B cell (primary cell): Measurements from ENCODE around the gene YTHDC1. TPM values are rescaled to one million over a fixed set of nuclear protein-coding genes. Genes with fewer than 3 reads are reported as not detected.
A peak's percentile ranks its signal among the peaks of the same experiment; 100 is the strongest.

ENCODE experiments used
- ATAC-seq: fragments of 200-7000 bp; cut with Tn5 transposase; one replicate; pipeline ENCODE4 v1.10.0; 2021; ENCODE audit warnings: low read depth, mild to moderate bottlenecking, moderate number of reproducible peaks, moderate library complexity
- CTCF ChIA-PET: fragments of 350-600 bp; sonication (Branson Sonifier 250); formaldehyde crosslinking; loops from one replicate; lab custom pipeline; 2021; ENCODE audit warnings: antibody characterized with exemption, inconsistent platforms; lab: Charles Lee
- POLR2A ChIA-PET: fragments of 350-600 bp; sonication (Branson Sonifier 250); formaldehyde crosslinking; loops from one replicate; lab custom pipeline; 2021; ENCODE audit warnings: antibody characterized with exemption; lab: Charles Lee
- DNase-seq: peaks from one replicate; pipeline ENCODE4 v3.0.0; 2013
- H2AFZ ChIP-seq: 2 replicates; pipeline ENCODE4 v1.6.1; 2012; ENCODE audit warnings: mild to moderate bottlenecking, low read depth, low read length; ENCODE audit not compliant: insufficient read depth, poor library complexity, severe bottlenecking
- H3K27ac ChIP-seq, 2 donors: 1 replicate in 1 of 2; 2 replicates in 1 of 2; pipeline ENCODE4 v1.5.1; 2012 to 2013; ENCODE audit warnings: low read length in 2 of 2, mild to moderate bottlenecking in 2 of 2, moderate library complexity in 1 of 2
- H3K27me3 ChIP-seq, 4 experiments: fragments of 200-600 bp in 1 of 4; sonication (generic) in 1 of 4; replicated peaks in 1 of 4; 1 replicate in 2 of 4; 2 replicates in 2 of 4; pipeline versions ENCODE4 v1.6.1 to v1.7.0; 2013 to 2016; ENCODE audit warnings: low read length in 3 of 4, mild to moderate bottlenecking in 2 of 4, mixed read lengths in 1 of 4, moderate library complexity in 1 of 4; ENCODE audit not compliant: insufficient read depth in 4 of 4, control insufficient read depth in 3 of 4; ENCODE audit errors: control extremely low read depth in 1 of 4
- H3K36me3 ChIP-seq, 2 experiments: replicated peaks in 1 of 2; 1 replicate in 1 of 2; 2 replicates in 1 of 2; pipeline versions ENCODE4 v1.6.1 to v1.7.1; 2013; ENCODE audit warnings: low read length in 1 of 2; ENCODE audit not compliant: insufficient read depth in 2 of 2, control insufficient read depth in 1 of 2; ENCODE audit errors: control extremely low read depth in 1 of 2, extremely low read depth in 1 of 2
- H3K4me1 ChIP-seq, 2 donors: fragments of 200-600 bp in 1 of 2; sonication (generic) in 1 of 2; 1 replicate in 1 of 2; 2 replicates in 1 of 2; pipeline versions ENCODE4 v1.5.1 to v1.6.1; 2013 to 2017; ENCODE audit warnings: low read length in 2 of 2; ENCODE audit not compliant: control insufficient read depth in 2 of 2, insufficient read depth in 2 of 2
- H3K4me2 ChIP-seq: replicated peaks from 2 replicates; pipeline ENCODE3; 2012; ENCODE audit warnings: mild to moderate bottlenecking, low read depth, low read length; ENCODE audit not compliant: poor library complexity, severe bottlenecking
- H3K4me3 ChIP-seq, 5 experiments: fragments of 200-600 bp in 1 of 5; sonication (generic) in 1 of 5; 1 replicate in 3 of 5; 2 replicates in 2 of 5; pipeline versions ENCODE4 v1.5.1 to v1.7.0; 2011 to 2016; ENCODE audit warnings: low read length in 4 of 5, mild to moderate bottlenecking in 4 of 5, low read depth in 2 of 5, control low read depth in 1 of 5, moderate library complexity in 1 of 5; ENCODE audit not compliant: insufficient read depth in 1 of 5; ENCODE audit errors: control extremely low read depth in 1 of 5, extremely low read depth in 1 of 5
- H3K79me2 ChIP-seq: fragments of 200-600 bp; sonication (generic); one replicate; pipeline ENCODE4 v1.6.0; 2016; ENCODE audit warnings: low read length; ENCODE audit not compliant: control insufficient read depth, insufficient read depth
- H3K9ac ChIP-seq: fragments of 200-600 bp; sonication (generic); 2 replicates; pipeline ENCODE4 v1.6.1; 2017; ENCODE audit warnings: mild to moderate bottlenecking, low read length, moderate library complexity
- H3K9me3 ChIP-seq, 3 donors: one replicate each; pipeline versions ENCODE4 v1.6.1 to v1.7.1; 2013; ENCODE audit warnings: low read length in 2 of 3; ENCODE audit not compliant: control insufficient read depth in 2 of 3, insufficient read depth in 1 of 3; ENCODE audit errors: control extremely low read depth in 1 of 3
- H4K20me1 ChIP-seq: 2 replicates; pipeline ENCODE4 v1.6.0; 2012; ENCODE audit warnings: mild to moderate bottlenecking, low read length; ENCODE audit not compliant: insufficient read depth, control insufficient read depth, poor library complexity, severe bottlenecking
- H3K27ac Mint-ChIP-seq: one replicate; pipeline ENCODE4 v1.8.0; 2021; ENCODE audit warnings: mixed read lengths
- H3K27me3 Mint-ChIP-seq: one replicate; pipeline ENCODE4 v1.8.0; 2021; ENCODE audit warnings: mixed read lengths
- H3K4me1 Mint-ChIP-seq: one replicate; pipeline ENCODE4 v1.8.0; 2021; ENCODE audit warnings: mixed read lengths
- H3K4me3 Mint-ChIP-seq: one replicate; pipeline ENCODE4 v1.8.0; 2021; ENCODE audit warnings: mixed read lengths
- H3K9me3 Mint-ChIP-seq: one replicate; pipeline ENCODE4 v1.8.0; 2022; ENCODE audit warnings: mixed read lengths; ENCODE audit not compliant: insufficient read depth
- CTCF ChIP-seq: fragments of 200-600 bp; IDR thresholded peaks from one replicate; pipeline ENCODE4 v1.8.0; 2022; ENCODE audit warnings: antibody characterized with exemption, mild to moderate bottlenecking
- EZH2 ChIP-seq: IDR thresholded peaks from 2 replicates; pipeline ENCODE4 v1.6.1; 2012; ENCODE audit warnings: borderline replicate concordance, low read depth, mild to moderate bottlenecking, moderate library complexity, low read length; ENCODE audit not compliant: insufficient read depth, poor library complexity, severe bottlenecking
- WGBS: methylation state at CpG from one replicate; pipeline ENCODE4 v1.1.5; 2013; ENCODE audit warnings: missing lambda C conversion rate; ENCODE audit not compliant: insufficient coverage; 5-methylcytosine and 5-hydroxymethylcytosine counted together
- intact Hi-C: fragments of 100-400 bp; cut with micrococcal nuclease; formaldehyde crosslinking; loops from one replicate; pipeline ENCODE4 v1.10.0; 2022
- polyA plus RNA-seq: library from polyadenylated mRNA; depleted of rRNA; stranded (reverse); fragments of >200 nt; gene quantifications from 2 replicates; pipeline ENCODE4 v1.2.3, GENCODE V29; 2012
- total RNA-seq, 2 donors: library from RNA; stranded (reverse); fragments of 120-200 nt in 1 of 2; gene quantifications; 1 replicate in 1 of 2; 2 replicates in 1 of 2; pipeline versions ENCODE4 v1.2.3 to v1.2.4, GENCODE V29; 2013 to 2022

Gene YTHDC1
- total and polyA plus RNA-seq, 2 donors (not counting 1 experiment from before 2014, with no cell fraction given), result 26.9 to 179 TPM

- Histone ChIP-seq H4K20me1 (no peaks in the 10 kb centered on the region), H3K9me3 (no peaks in the 10 kb centered on the region), H3K4me3 (peak overlapping the region in 3 of 5 experiments; percentile 15 to 40 (median 16)), H2AFZ (peak overlapping the region; percentile 88), H3K4me2 (peak overlapping the region; percentile 62), H3K36me3 (no peaks in the 10 kb centered on the region), H3K27me3 (peaks cover 0 to 5% (median 2%) of the 10 kb centered on the region in 4 experiments), H3K9ac (peak overlapping the region; percentile 44), H3K79me2 (no peaks in the 10 kb centered on the region), H3K27ac (no peak overlapping the region), H3K4me1 (peaks cover 0 to 6% of the 10 kb centered on the region in 2 donors)
- DNase-seq (peak; percentile 69), ATAC-seq (peak; percentile 88)
- peak overlapping the region; percentile 22 for H3K27ac Mint-ChIP-seq
- ChIA-PET POLR2A (no interaction called here), CTCF (interaction anchor here (5.8 kb wide), 1 partner anchor 101 kb away, joined by 88 read pairs; no protein-coding TSS in a partner anchor)
- WGBS, result 30% methylated on average over 10 of the region's 16 CpGs
- H3K4me1 Mint-ChIP-seq, result peaks cover 11% of the 10 kb centered on the region
- H3K4me3 Mint-ChIP-seq, result peak overlapping the region; percentile 70
- intact Hi-C loops, result loop anchor here (1.0 kb wide), 1 partner anchor 23 kb away; the partner anchor contains the start of gene YTHDC1
- peaks cover 17% of the 10 kb centered on the region for H3K27me3 Mint-ChIP-seq
- TF ChIP-seq CTCF (no peak), EZH2 (no peak)
- no peaks in the 10 kb centered on the region for H3K9me3 Mint-ChIP-seq
These were observed 23.6 kb upstream of the YTHDC1 start for GRCh38 chr4:68373513-68373912.

GRCh38 chr4:68372588-68372987 is 22.7 kb upstream of the YTHDC1 start:
- CTCF ChIA-PET, result no interaction called here
- intact Hi-C loops, result no loop called here

More at GRCh38 chr4:68372588-68372987, 22.7 kb upstream of the YTHDC1 start:
- Mint-ChIP-seq H3K4me1 (peaks cover 11% of the 10 kb centered on the region), H3K4me3 (no peak overlapping the region), H3K9me3 (no peaks in the 10 kb centered on the region), H3K27ac (no peak overlapping the region), H3K27me3 (peaks cover 11% of the 10 kb centered on the region)
- no peak overlapping the region for H3K4me3 ChIP-seq
- DNase-seq, result no peak
- no CpG with 5 or more reads among the region's 1 CpG for WGBS
- H3K36me3 ChIP-seq, result no peaks in the 10 kb centered on the region
- no peak overlapping the region for H3K9ac ChIP-seq
- TF ChIP-seq EZH2, result no peak
- no peak for TF ChIP-seq CTCF
- no peaks in the 10 kb centered on the region for H4K20me1 ChIP-seq
- POLR2A ChIA-PET, result no interaction called here
- H3K9me3 ChIP-seq, result no peaks in the 10 kb centered on the region
- no peak overlapping the region for H3K4me2 ChIP-seq
- peak overlapping the region; percentile 38 for H2AFZ ChIP-seq
- H3K79me2 ChIP-seq, result no peaks in the 10 kb centered on the region
- no peak overlapping the region for H3K27ac ChIP-seq
- ATAC-seq, result no peak
- H3K4me1 ChIP-seq, result peaks cover 0 to 6% of the 10 kb centered on the region in 2 donors
- H3K27me3 ChIP-seq, result peaks cover 0 to 4% (median 2%) of the 10 kb centered on the region in 4 experiments
